CD14-positive monocyte (primary cell): ENCODE results near the gene PON3. TPM values are rescaled to one million over a fixed set of nuclear protein-coding genes. Genes with fewer than 3 reads are reported as not detected.

Experiments used
- DNase-seq, 3 donors: peaks; one replicate each; pipeline ENCODE4 v3.0.0-alpha.2; 2011 to 2022
- H2AFZ ChIP-seq: 2 replicates; pipeline ENCODE4 v1.6.0; 2012; ENCODE audit warnings: mild to moderate bottlenecking, low read depth, low read length, inconsistent platforms; ENCODE audit not compliant: insufficient read depth, poor library complexity, severe bottlenecking
- H3K27ac ChIP-seq, 2 donors: 1 replicate in 1 of 2; 2 replicates in 1 of 2; pipeline ENCODE4 v1.5.1; 2012 to 2013; ENCODE audit warnings: low read length in 2 of 2, control low read depth in 1 of 2, inconsistent platforms in 1 of 2, low read depth in 1 of 2, mild to moderate bottlenecking in 1 of 2
- H3K27me3 ChIP-seq, 2 donors: one replicate each; pipeline versions ENCODE4 v1.6.0 to v1.6.1; 2011 to 2013; ENCODE audit warnings: low read length in 2 of 2; ENCODE audit not compliant: control insufficient read depth in 2 of 2, insufficient read depth in 2 of 2
- H3K36me3 ChIP-seq, 2 donors: replicated peaks in 1 of 2; 1 replicate in 1 of 2; 2 replicates in 1 of 2; pipeline versions ENCODE4 v1.5.1 to v1.6.1; 2012 to 2013; ENCODE audit warnings: low read length in 2 of 2, control low read depth in 1 of 2, inconsistent platforms in 1 of 2, mild to moderate bottlenecking in 1 of 2; ENCODE audit not compliant: insufficient read depth in 2 of 2, control insufficient read depth in 1 of 2
- H3K4me1 ChIP-seq, 2 donors: 1 replicate in 1 of 2; 2 replicates in 1 of 2; pipeline versions ENCODE4 v1.5.1 to v1.6.1; 2012 to 2013; ENCODE audit warnings: low read length in 2 of 2, control low read depth in 1 of 2, inconsistent platforms in 1 of 2, mild to moderate bottlenecking in 1 of 2, moderate library complexity in 1 of 2; ENCODE audit not compliant: insufficient read depth in 2 of 2, control insufficient read depth in 1 of 2
- H3K4me2 ChIP-seq: replicated peaks from 2 replicates; pipeline ENCODE3; 2012; ENCODE audit warnings: low read length, moderate library complexity, mild to moderate bottlenecking; ENCODE audit not compliant: poor library complexity, severe bottlenecking; ENCODE audit errors: extremely low read depth
- H3K4me3 ChIP-seq, 3 experiments: fragments of 200-600 bp in 1 of 3; sonication (generic) in 1 of 3; replicated peaks in 1 of 3; 1 replicate in 2 of 3; 2 replicates in 1 of 3; pipeline ENCODE4 v1.5.1; 2011 to 2013; ENCODE audit warnings: low read length in 3 of 3, mild to moderate bottlenecking in 3 of 3, control low read depth in 2 of 3, low read depth in 2 of 3, inconsistent platforms in 1 of 3, moderate library complexity in 1 of 3
- H3K79me2 ChIP-seq: 2 replicates; pipeline ENCODE4 v1.6.0; 2012; ENCODE audit warnings: mild to moderate bottlenecking, control low read depth, inconsistent platforms, low read length, moderate library complexity; ENCODE audit not compliant: insufficient read depth
- H3K9ac ChIP-seq: 2 replicates; pipeline ENCODE4 v1.6.0; 2017; ENCODE audit warnings: low read length, mild to moderate bottlenecking; ENCODE audit not compliant: insufficient read depth, poor library complexity, severe bottlenecking
- H3K9me3 ChIP-seq, 2 donors: replicated peaks in 1 of 2; 1 replicate in 1 of 2; 2 replicates in 1 of 2; pipeline versions ENCODE4 v1.5.1 to v1.6.1; 2012 to 2013; ENCODE audit warnings: low read length in 2 of 2, control low read depth in 1 of 2; ENCODE audit not compliant: control insufficient read depth in 1 of 2, insufficient read depth in 1 of 2
- H4K20me1 ChIP-seq: 2 replicates; pipeline ENCODE4 v1.6.0; 2012; ENCODE audit warnings: mild to moderate bottlenecking, low read length, control low read depth, moderate library complexity; ENCODE audit not compliant: insufficient read depth
- H3K27ac Mint-ChIP-seq, 7 donors: one replicate each; pipeline ENCODE4 v1.8.0; 2020; ENCODE audit warnings: mild to moderate bottlenecking in 7 of 7, mixed read lengths in 7 of 7, moderate library complexity in 6 of 7, inconsistent platforms in 2 of 7
- H3K27me3 Mint-ChIP-seq, 3 donors: one replicate each; pipeline ENCODE4 v1.8.0; 2021 to 2022; ENCODE audit warnings: low read depth in 3 of 3, mild to moderate bottlenecking in 3 of 3, mixed read lengths in 3 of 3, moderate library complexity in 3 of 3, inconsistent platforms in 1 of 3
- H3K36me3 Mint-ChIP-seq, 2 donors: one replicate each; pipeline ENCODE4 v1.8.0; 2020; ENCODE audit warnings: mixed read lengths in 2 of 2, inconsistent platforms in 1 of 2, mild to moderate bottlenecking in 1 of 2
- H3K4me1 Mint-ChIP-seq: one replicate; pipeline ENCODE4 v1.8.0; 2020; ENCODE audit warnings: mild to moderate bottlenecking, mixed read lengths
- H3K4me3 Mint-ChIP-seq, 2 donors: one replicate each; pipeline ENCODE4 v1.8.0; 2020; ENCODE audit warnings: mild to moderate bottlenecking in 2 of 2, mixed read lengths in 2 of 2, moderate library complexity in 1 of 2
- H3K9me3 Mint-ChIP-seq, 7 donors: one replicate each; pipeline ENCODE4 v1.8.0; 2020 to 2022; ENCODE audit warnings: mixed read lengths in 7 of 7, mild to moderate bottlenecking in 6 of 7, moderate library complexity in 6 of 7, inconsistent platforms in 2 of 7
- CTCF ChIP-seq: fragments of 200-600 bp; IDR thresholded peaks from one replicate; pipeline ENCODE4 v1.8.0; 2022; ENCODE audit warnings: antibody characterized with exemption, mild to moderate bottlenecking
- WGBS: methylation state at CpG from one replicate; pipeline ENCODE4 v1.1.5; 2013; ENCODE audit warnings: missing lambda C conversion rate; ENCODE audit not compliant: insufficient coverage; 5-methylcytosine and 5-hydroxymethylcytosine counted together
- intact Hi-C, 2 donors: fragments of 100-400 bp; cut with micrococcal nuclease; formaldehyde crosslinking; loops; one replicate each; pipeline versions ENCODE4 v1.15.0 to v1.15.1; 2023
- polyA plus RNA-seq, 3 donors: library from polyadenylated mRNA; depleted of rRNA in 1 of 3; unstranded in 2 of 3; stranded (reverse) in 1 of 3; fragments of 300-500 nt in 2 of 3; fragments of >200 nt in 1 of 3; fragmentation: Illumina TruSeq in 2 of 3; gene quantifications; 1 replicate in 2 of 3; 2 replicates in 1 of 3; pipeline ENCODE4 v1.2.3, GENCODE V29; 2012 to 2021

Gene PON3
- polyA plus RNA-seq, 3 donors: not detected

GRCh38 chr7:95433129-95433528 is 37.0 kb upstream of the PON3 start:
- Histone ChIP-seq H3K9ac (no peak overlapping the region), H3K27ac (no peak overlapping the region), H3K36me3 (no peaks in the 10 kb centered on the region), H3K9me3 (no peaks in the 10 kb centered on the region), H3K4me2 (no peak overlapping the region), H4K20me1 (no peaks in the 10 kb centered on the region), H2AFZ (no peak overlapping the region), H3K79me2 (no peaks in the 10 kb centered on the region), H3K27me3 (no peaks in the 10 kb centered on the region), H3K4me1 (peaks cover 12 to 13% of the 10 kb centered on the region in 2 donors), H3K4me3 (no peak overlapping the region)
- H3K36me3 Mint-ChIP-seq: peaks cover 0 to 3% of the 10 kb centered on the region in 2 donors
- H3K27me3 Mint-ChIP-seq: peaks cover 0 to 1% (median 0%) of the 10 kb centered on the region in 3 donors
- intact Hi-C loops: no loop called here
- no peak overlapping the region for H3K27ac Mint-ChIP-seq
- no peak for DNase-seq
- H3K9me3 Mint-ChIP-seq: peaks cover 0 to 2% (median 0%) of the 10 kb centered on the region in 7 donors
- no peak for TF ChIP-seq CTCF
- WGBS: no CpG with 5 or more reads among the region's 1 CpG
- no peak overlapping the region for H3K4me3 Mint-ChIP-seq
- peaks cover 25% of the 10 kb centered on the region for H3K4me1 Mint-ChIP-seq

GRCh38 chr7:95432606-95433005 is 36.4 kb upstream of the PON3 start:
- Mint-ChIP-seq H3K36me3 (peaks cover 0 to 3% of the 10 kb centered on the region in 2 donors), H3K4me1 (peaks cover 25% of the 10 kb centered on the region), H3K9me3 (peaks cover 0 to 2% (median 0%) of the 10 kb centered on the region in 7 donors), H3K27ac (no peak overlapping the region), H3K4me3 (no peak overlapping the region), H3K27me3 (peaks cover 0 to 1% (median 0%) of the 10 kb centered on the region in 3 donors)
- intact Hi-C loops: no loop called here
- WGBS: 48% methylated on average over 2 of the region's 2 CpGs
- no peaks in the 10 kb centered on the region for H3K36me3 ChIP-seq
- H3K27ac ChIP-seq: no peak overlapping the region
- no peaks in the 10 kb centered on the region for H3K9me3 ChIP-seq
- no peaks in the 10 kb centered on the region for H4K20me1 ChIP-seq
- no peak overlapping the region for H2AFZ ChIP-seq
- peaks cover 12 to 13% of the 10 kb centered on the region in 2 donors for H3K4me1 ChIP-seq
- no peak for TF ChIP-seq CTCF
- H3K4me2 ChIP-seq: no peak overlapping the region
- no peak overlapping the region for H3K4me3 ChIP-seq
- H3K79me2 ChIP-seq: no peaks in the 10 kb centered on the region
- DNase-seq: no peak
- H3K9ac ChIP-seq: no peak overlapping the region
- H3K27me3 ChIP-seq: no peaks in the 10 kb centered on the region
